ENCODE data around the gene GDAP1L1.

- TF ChIP-seq EZH2 (IDR thresholded peaks at IDR 0.05): no peak
- no peak for TF ChIP-seq EZH2phosphoT487 (IDR thresholded peaks at IDR 0.05)
- TF ChIP-seq CTCF (IDR thresholded peaks at IDR 0.05): no peak
Measured at GRCh38 chr20:44279228-44279627, 32.1 kb downstream of the GDAP1L1 start.

Data from neural progenitor cell (in vitro differentiated cells).